Measurements from ENCODE around the gene ZNF385A. TPM values are rescaled to one million over a fixed set of nuclear protein-coding genes. Genes with fewer than 3 reads are reported as not detected.

Gene ZNF385A
- total RNA-seq, 1 experiment from 2014 or later: 17.5 TPM

GRCh38 chr12:54390176-54390667 is 5.7 kb upstream of the ZNF385A start:
- H3K27ac ChIP-seq (ENCODE audit: low read depth, low read length, poor library complexity, severe bottlenecking): no peak overlapping the region
- BruUV-seq (replicated peaks): no TSS peak
- H3K4me1 ChIP-seq (ENCODE audit: insufficient read depth, low read length, poor library complexity, severe bottlenecking): peaks cover 54% of the 10 kb centered on the region
- H3K9me3 ChIP-seq (ENCODE audit: low read depth, low read length, poor library complexity, severe bottlenecking): no peaks in the 10 kb centered on the region
- H3K4me3 ChIP-seq (ENCODE audit: low read depth, low read length, poor library complexity, severe bottlenecking): peak overlapping the region; percentile 58
- CTCF ChIA-PET: interaction anchor here (0.6 kb wide), 1 partner anchor 53 kb away, joined by 5 read pairs; no protein-coding TSS in a partner anchor
- peaks cover 8% of the 10 kb centered on the region for H3K36me3 ChIP-seq (ENCODE audit: insufficient read depth, low read length, poor library complexity, severe bottlenecking)
- POLR2A ChIA-PET (ENCODE audit: low non-redundant PET): no interaction called here
- DNase-seq (ENCODE audit: low spot score): no peak
- no peaks in the 10 kb centered on the region for H3K27me3 ChIP-seq (replicated peaks; ENCODE audit: insufficient read depth, low read depth, low read length, poor library complexity)
- intact Hi-C loops (cut with micrococcal nuclease; ENCODE audit: unreplicated experiment): no loop called here
- TF ChIP-seq EZH2 (IDR thresholded peaks at IDR 0.05; ENCODE audit: borderline replicate concordance, low read depth, low read length, poor library complexity, severe bottlenecking): no peak
- TF ChIP-seq CTCF (conservative IDR thresholded peaks at IDR 0.05; ENCODE audit: low read depth, low read length): no peak

- no peak for DNase-seq (ENCODE audit: low spot score)
- no peaks in the 10 kb centered on the region for H3K27me3 ChIP-seq (replicated peaks; ENCODE audit: insufficient read depth, low read depth, low read length, poor library complexity)
- TF ChIP-seq EZH2 (IDR thresholded peaks at IDR 0.05; ENCODE audit: borderline replicate concordance, low read depth, low read length, poor library complexity, severe bottlenecking) (no peak), CTCF (conservative IDR thresholded peaks at IDR 0.05; ENCODE audit: low read depth, low read length) (no peak)
- H3K9me3 ChIP-seq (ENCODE audit: low read depth, low read length, poor library complexity, severe bottlenecking): no peaks in the 10 kb centered on the region
- CTCF ChIA-PET: no interaction called here
- peak overlapping the region; percentile 58 for H3K4me3 ChIP-seq (ENCODE audit: low read depth, low read length, poor library complexity, severe bottlenecking)
- intact Hi-C loops (cut with micrococcal nuclease; ENCODE audit: unreplicated experiment): no loop called here
- peaks cover 54% of the 10 kb centered on the region for H3K4me1 ChIP-seq (ENCODE audit: insufficient read depth, low read length, poor library complexity, severe bottlenecking)
- H3K36me3 ChIP-seq (ENCODE audit: insufficient read depth, low read length, poor library complexity, severe bottlenecking): peaks cover 4% of the 10 kb centered on the region
- no TSS peak for BruUV-seq (replicated peaks)
- peak overlapping the region; percentile 24 for H3K27ac ChIP-seq (ENCODE audit: low read depth, low read length, poor library complexity, severe bottlenecking)
- POLR2A ChIA-PET (ENCODE audit: low non-redundant PET): no interaction called here
Observed at GRCh38 chr12:54389607-54390175, 5.2 kb upstream of the ZNF385A start.

GRCh38 chr12:54389134-54389508 is 4.6 kb upstream of the ZNF385A start:
- Histone ChIP-seq H3K4me1 (ENCODE audit: insufficient read depth, low read length, poor library complexity, severe bottlenecking) (peaks cover 54% of the 10 kb centered on the region), H3K36me3 (ENCODE audit: insufficient read depth, low read length, poor library complexity, severe bottlenecking) (no peaks in the 10 kb centered on the region), H3K4me3 (ENCODE audit: low read depth, low read length, poor library complexity, severe bottlenecking) (no peak overlapping the region), H3K9me3 (ENCODE audit: low read depth, low read length, poor library complexity, severe bottlenecking) (no peaks in the 10 kb centered on the region), H3K27ac (ENCODE audit: low read depth, low read length, poor library complexity, severe bottlenecking) (peak overlapping the region; percentile 24), H3K27me3 (replicated peaks; ENCODE audit: insufficient read depth, low read depth, low read length, poor library complexity) (no peaks in the 10 kb centered on the region)
- TF ChIP-seq EZH2 (IDR thresholded peaks at IDR 0.05; ENCODE audit: borderline replicate concordance, low read depth, low read length, poor library complexity, severe bottlenecking) (no peak), CTCF (conservative IDR thresholded peaks at IDR 0.05; ENCODE audit: low read depth, low read length) (no peak)
- ChIA-PET CTCF (no interaction called here), POLR2A (ENCODE audit: low non-redundant PET) (interaction anchor here (0.6 kb wide), 1 partner anchor 196 kb away, joined by 3 read pairs; no protein-coding TSS in a partner anchor)
- no peak for DNase-seq (ENCODE audit: low spot score)
- BruUV-seq (replicated peaks): no TSS peak
- intact Hi-C loops (cut with micrococcal nuclease; ENCODE audit: unreplicated experiment): no loop called here

All from A673 (cell line).